HG03060 (cell line): ENCODE data around the gene CHN2.

Experiments used
- ATAC-seq: cut with Tn5 transposase; IDR thresholded peaks from one replicate; pipeline ENCODE4 v1.9.1; 2021; ENCODE audit warnings: low read depth, moderate number of reproducible peaks; ENCODE audit not compliant: unreplicated experiment

The CHN2 gene

GRCh38 chr7:29216128-29216527 lies 21.6 kb downstream of the CHN2 start:
- ATAC-seq, result no peak

GRCh38 chr7:29217113-29217512 lies 22.5 kb downstream of the CHN2 start:
- ATAC-seq, result no peak

GRCh38 chr7:29224726-29225125 lies 30.2 kb downstream of the CHN2 start:
- ATAC-seq, result no peak

GRCh38 chr7:29228289-29229011 lies 33.9 kb downstream of the CHN2 start:
- no peak for ATAC-seq

GRCh38 chr7:29229066-29229465 lies 34.5 kb downstream of the CHN2 start:
- ATAC-seq, result no peak

- ATAC-seq, result no peak
These were observed 35.4 kb downstream of the CHN2 start for GRCh38 chr7:29229946-29230345.

GRCh38 chr7:29230871-29231345 lies 36.3 kb downstream of the CHN2 start:
- ATAC-seq, result no peak

- ATAC-seq, result no peak
These were observed 37.2 kb downstream of the CHN2 start for GRCh38 chr7:29231671-29232232.

GRCh38 chr7:29234438-29234837 lies 39.9 kb downstream of the CHN2 start:
- no peak for ATAC-seq

- ATAC-seq, result no peak
These were observed 41.6 kb downstream of the CHN2 start for GRCh38 chr7:29236071-29236580.

GRCh38 chr7:29236649-29237048 lies 42.1 kb downstream of the CHN2 start:
- ATAC-seq, result no peak

GRCh38 chr7:29237489-29237888 lies 42.9 kb downstream of the CHN2 start:
- no peak for ATAC-seq

GRCh38 chr7:29239638-29240037 lies 45.1 kb downstream of the CHN2 start:
- ATAC-seq, result no peak

- no peak for ATAC-seq
These were observed 47.7 kb downstream of the CHN2 start for GRCh38 chr7:29242265-29242664.

GRCh38 chr7:29243910-29244655 lies 49.5 kb downstream of the CHN2 start:
- no peak for ATAC-seq

GRCh38 chr7:29247224-29247962 lies 52.8 kb downstream of the CHN2 start:
- no peak for ATAC-seq

- ATAC-seq, result no peak
These were observed 53.3 kb downstream of the CHN2 start for GRCh38 chr7:29247963-29248236.

- ATAC-seq, result no peak
These were observed 54.3 kb downstream of the CHN2 start for GRCh38 chr7:29248713-29249382.

GRCh38 chr7:29249383-29249750 lies 54.8 kb downstream of the CHN2 start:
- ATAC-seq, result no peak

GRCh38 chr7:29249860-29250259 lies 55.3 kb downstream of the CHN2 start:
- ATAC-seq, result no peak
